Activated CD4-positive, alpha-beta memory T cell treated with anti-CD3 and anti-CD28 coated beads for 36 hours (primary cell): ENCODE data around the gene BBS12. TPM values are rescaled to one million over a fixed set of nuclear protein-coding genes. Genes with fewer than 3 reads are reported as not detected.
"Not testable (repeated sequence)": the region's sequence is repeated elsewhere in the genome, so short reads cannot be mapped to it uniquely, and the experiment has no call there.

Experiments
- CTCF ChIA-PET: fragments of 350-600 bp; sonication (Branson Sonifier 250); formaldehyde crosslinking; loops from one replicate; lab custom pipeline; 2021; ENCODE audit warnings: antibody characterized with exemption, inconsistent platforms; lab: Charles Lee
- POLR2A ChIA-PET: fragments of 350-600 bp; sonication (Branson Sonifier 250); formaldehyde crosslinking; loops from one replicate; lab custom pipeline; 2021; ENCODE audit warnings: antibody characterized with exemption; lab: Charles Lee
- DNase-seq: peaks from one replicate; pipeline ENCODE4 v3.0.0-alpha.2; 2020
- H3K27ac Mint-ChIP-seq: one replicate; pipeline ENCODE4 v1.8.0; 2021; ENCODE audit warnings: mixed read lengths
- H3K27me3 Mint-ChIP-seq: one replicate; pipeline ENCODE4 v1.8.0; 2021; ENCODE audit warnings: mixed read lengths
- H3K36me3 Mint-ChIP-seq: one replicate; pipeline ENCODE4 v1.8.0; 2021; ENCODE audit warnings: mixed read lengths
- H3K4me1 Mint-ChIP-seq: one replicate; pipeline ENCODE4 v1.8.0; 2021; ENCODE audit warnings: low read depth, mixed read lengths
- H3K4me3 Mint-ChIP-seq: one replicate; pipeline ENCODE4 v1.8.0; 2021; ENCODE audit warnings: mild to moderate bottlenecking, mixed read lengths
- H3K9me3 Mint-ChIP-seq: one replicate; pipeline ENCODE4 v1.8.0; 2021; ENCODE audit warnings: mixed read lengths
- intact Hi-C: fragments of 100-400 bp; cut with micrococcal nuclease; formaldehyde crosslinking; loops from one replicate; pipeline ENCODE4 v1.15.1; 2023
- total RNA-seq, 2 experiments: library from RNA; stranded (reverse); gene quantifications; one replicate each; pipeline ENCODE4 v1.2.3, GENCODE V29; 2021

The BBS12 gene
- total RNA-seq, 2 experiments from 2014 or later: 3.7 to 4.3 TPM

GRCh38 chr4:122783301-122784215 is 51.1 kb downstream of the BBS12 start:
- H3K36me3 Mint-ChIP-seq: no peaks in the 10 kb centered on the region

GRCh38 chr4:122784261-122784660 is 51.8 kb downstream of the BBS12 start:
- H3K4me1 Mint-ChIP-seq: peaks cover 16% of the 10 kb centered on the region
- POLR2A ChIA-PET: no interaction called here
- no peak overlapping the region for H3K27ac Mint-ChIP-seq
- H3K27me3 Mint-ChIP-seq: no peaks in the 10 kb centered on the region
- DNase-seq: no peak
- H3K9me3 Mint-ChIP-seq: no peaks in the 10 kb centered on the region
- CTCF ChIA-PET: interaction anchor here (2.0 kb wide), 1 partner anchor 26 kb away, joined by 8 read pairs; no protein-coding TSS in a partner anchor
- intact Hi-C loops: no loop called here
- H3K36me3 Mint-ChIP-seq: no peaks in the 10 kb centered on the region
- H3K4me3 Mint-ChIP-seq: no peak overlapping the region

More at GRCh38 chr4:122783301-122784215, 51.1 kb downstream of the BBS12 start:
- intact Hi-C loops: no loop called here
- peaks cover 16% of the 10 kb centered on the region for H3K4me1 Mint-ChIP-seq
- ChIA-PET POLR2A (no interaction called here), CTCF (interaction anchor here (2.0 kb wide), 1 partner anchor 26 kb away, joined by 8 read pairs; no protein-coding TSS in a partner anchor)
- no peak overlapping the region for H3K4me3 Mint-ChIP-seq
- no peak overlapping the region for H3K27ac Mint-ChIP-seq
- H3K9me3 Mint-ChIP-seq: no peaks in the 10 kb centered on the region
- no peaks in the 10 kb centered on the region for H3K27me3 Mint-ChIP-seq
- DNase-seq: no peak

- no peaks in the 10 kb centered on the region for H3K27me3 Mint-ChIP-seq
- H3K9me3 Mint-ChIP-seq: no peaks in the 10 kb centered on the region
- H3K4me3 Mint-ChIP-seq: no peak overlapping the region
- intact Hi-C loops: no loop called here
- CTCF ChIA-PET: no interaction called here
- DNase-seq: no peak
- POLR2A ChIA-PET: no interaction called here
- no peak overlapping the region for H3K27ac Mint-ChIP-seq
- H3K4me1 Mint-ChIP-seq: peaks cover 16% of the 10 kb centered on the region
- H3K36me3 Mint-ChIP-seq: no peaks in the 10 kb centered on the region
These were observed 52.6 kb downstream of the BBS12 start for GRCh38 chr4:122785099-122785498.

GRCh38 chr4:122786296-122786695 is 53.8 kb downstream of the BBS12 start:
- H3K9me3 Mint-ChIP-seq, CTCF ChIA-PET, H3K4me3 Mint-ChIP-seq, H3K27ac Mint-ChIP-seq, H3K36me3 Mint-ChIP-seq, POLR2A ChIA-PET, H3K27me3 Mint-ChIP-seq: not testable (repeated sequence)
- H3K4me1 Mint-ChIP-seq: peaks cover 16% of the 10 kb centered on the region
- intact Hi-C loops: loop anchor here (1.0 kb wide), 2 partner anchors 22 to 28 kb away; no protein-coding TSS in a partner anchor
- peak; percentile 43 for DNase-seq

GRCh38 chr4:122786920-122787319 is 54.4 kb downstream of the BBS12 start:
- H3K27ac Mint-ChIP-seq, H3K27me3 Mint-ChIP-seq, H3K36me3 Mint-ChIP-seq, H3K9me3 Mint-ChIP-seq, POLR2A ChIA-PET, DNase-seq, CTCF ChIA-PET, H3K4me3 Mint-ChIP-seq: not testable (repeated sequence)
- H3K4me1 Mint-ChIP-seq: peaks cover 16% of the 10 kb centered on the region
- intact Hi-C loops: loop anchor here (1.0 kb wide), 2 partner anchors 23 to 27 kb away; no protein-coding TSS in a partner anchor

- H3K27ac Mint-ChIP-seq: no peak overlapping the region
- intact Hi-C loops: no loop called here
- H3K36me3 Mint-ChIP-seq: no peaks in the 10 kb centered on the region
- H3K9me3 Mint-ChIP-seq: no peaks in the 10 kb centered on the region
- H3K4me3 Mint-ChIP-seq: no peak overlapping the region
- DNase-seq: no peak
- ChIA-PET POLR2A (interaction anchor here (1.1 kb wide), 1 partner anchor 188 kb away, joined by 3 read pairs; no protein-coding TSS in a partner anchor), CTCF (no interaction called here)
- H3K4me1 Mint-ChIP-seq: peaks cover 16% of the 10 kb centered on the region
- H3K27me3 Mint-ChIP-seq: no peaks in the 10 kb centered on the region
These were observed 55.4 kb downstream of the BBS12 start for GRCh38 chr4:122787940-122788339.

- H3K36me3 Mint-ChIP-seq: no peaks in the 10 kb centered on the region
- H3K27ac Mint-ChIP-seq: no peak overlapping the region
- ChIA-PET CTCF (no interaction called here), POLR2A (no interaction called here)
- peaks cover 16% of the 10 kb centered on the region for H3K4me1 Mint-ChIP-seq
- no peak overlapping the region for H3K4me3 Mint-ChIP-seq
- H3K9me3 Mint-ChIP-seq: no peaks in the 10 kb centered on the region
- DNase-seq: no peak
- no peaks in the 10 kb centered on the region for H3K27me3 Mint-ChIP-seq
- intact Hi-C loops: no loop called here
These were observed 56.4 kb downstream of the BBS12 start for GRCh38 chr4:122788935-122789334.

- intact Hi-C loops: no loop called here
- DNase-seq: no peak
- Mint-ChIP-seq H3K27me3 (no peaks in the 10 kb centered on the region), H3K9me3 (no peaks in the 10 kb centered on the region), H3K4me3 (no peak overlapping the region), H3K27ac (no peak overlapping the region), H3K36me3 (no peaks in the 10 kb centered on the region), H3K4me1 (no peaks in the 10 kb centered on the region)
- POLR2A ChIA-PET: no interaction called here
- CTCF ChIA-PET: no interaction called here
These were observed 61.3 kb downstream of the BBS12 start for GRCh38 chr4:122793811-122794210.

Other genes starting within 250 kb of the BBS12 start
- 10 to 100 TPM; 65.1 to 67.0 TPM for gene IL21, start 111.6 kb upstream of the BBS12 start, total RNA-seq
- gene FGF2, start 94.1 kb downstream of the BBS12 start, total RNA-seq: under 1 TPM; 0.36 to 0.56 TPM
- 1 to 10 TPM; 5.1 to 6.2 TPM for gene NUDT6, start 189.9 kb downstream of the BBS12 start, total RNA-seq